NCI-H748 (cell line): ENCODE results near the gene WNT3.
"Not testable (repeated sequence)": the region's sequence is repeated elsewhere in the genome, so short reads cannot be mapped to it uniquely, and the experiment has no call there.

Experiments used
- DNase-seq: peaks from one replicate; lab custom pipeline; 2025; ENCODE audit not compliant: unreplicated experiment; lab: John Stamatoyannopoulos, UW

WNT3 gene

DNA sequence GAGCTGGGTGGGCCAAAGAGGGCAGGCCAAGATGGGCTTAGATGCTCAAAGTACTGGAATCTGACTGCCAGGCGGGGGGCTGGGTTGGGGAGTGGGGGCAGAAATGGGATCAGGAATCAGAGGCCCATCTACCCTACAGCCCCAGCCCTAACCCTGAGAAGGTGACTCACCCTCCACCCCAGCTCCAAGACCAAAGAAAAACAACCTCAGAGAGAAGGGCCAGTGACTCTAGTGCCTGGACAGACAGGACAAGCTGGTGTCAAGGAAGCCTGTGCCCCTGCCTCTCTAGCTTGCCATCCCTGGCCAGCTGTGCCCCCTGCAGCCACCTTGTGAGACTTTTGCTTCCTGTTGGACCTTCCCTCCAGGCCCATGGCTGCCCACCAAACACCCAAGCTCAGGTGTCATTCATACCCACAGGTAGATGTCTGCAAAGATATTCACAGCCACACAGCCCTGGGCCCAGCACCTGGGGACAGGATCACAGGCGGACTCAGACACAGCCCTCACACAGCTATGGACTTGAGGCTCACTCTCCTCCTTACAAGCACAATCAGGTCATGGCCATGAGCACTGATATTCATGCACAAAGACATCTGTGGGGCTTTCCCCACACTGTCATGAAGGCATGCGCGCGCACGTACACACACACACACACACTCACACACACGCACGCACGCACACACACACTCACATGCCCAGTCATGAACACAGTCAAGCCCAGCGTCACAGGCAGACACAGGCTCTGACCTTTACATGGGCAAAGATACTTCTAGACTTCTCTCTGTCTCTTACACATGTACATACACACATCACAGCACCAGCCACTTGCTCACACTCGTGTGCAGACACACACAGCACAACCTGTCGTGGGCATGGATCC, 2.8 kb downstream of the WNT3 start:
- no peak for DNase-seq

DNA sequence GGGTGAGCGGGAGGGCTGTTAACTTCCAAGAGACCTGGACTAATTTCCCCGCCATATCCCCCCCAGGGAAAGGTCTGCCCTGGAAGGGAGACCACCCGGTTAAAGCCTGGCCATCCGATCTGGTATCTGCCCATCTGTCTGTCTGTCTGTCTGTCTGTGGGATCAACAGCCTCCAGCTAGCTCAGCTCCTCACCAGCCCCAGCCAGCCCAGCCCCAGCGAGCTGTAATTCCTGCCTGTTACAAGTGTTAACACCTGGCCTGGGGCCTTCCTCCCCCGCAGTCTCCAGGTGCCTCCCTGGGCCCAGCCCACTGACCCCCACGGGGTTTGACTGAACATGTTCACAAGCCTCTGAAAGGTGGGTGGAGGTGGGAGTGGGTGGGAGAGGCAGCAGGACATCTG, 4.0 kb downstream of the WNT3 start:
- DNase-seq, result no peak

DNA sequence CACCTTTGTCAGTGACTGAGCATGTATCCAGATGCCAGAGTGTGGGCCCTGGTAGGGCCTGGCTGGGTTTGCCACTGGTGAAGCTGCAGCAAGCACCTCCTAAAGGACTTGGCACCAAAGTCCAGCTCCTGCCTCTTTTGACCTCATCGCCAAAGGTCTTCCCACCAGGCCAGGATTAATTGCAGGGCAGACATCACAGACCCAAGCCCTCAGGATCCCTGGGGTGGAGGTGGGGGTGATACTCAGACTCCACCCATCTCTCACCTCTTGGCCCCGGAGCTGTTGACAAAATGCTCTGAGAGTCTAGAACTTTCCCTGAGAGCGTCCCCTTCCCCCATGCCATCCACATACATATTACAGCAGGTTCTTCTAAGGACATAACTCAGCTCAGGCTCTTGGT, 4.6 kb downstream of the WNT3 start:
- DNase-seq, result no peak

DNA sequence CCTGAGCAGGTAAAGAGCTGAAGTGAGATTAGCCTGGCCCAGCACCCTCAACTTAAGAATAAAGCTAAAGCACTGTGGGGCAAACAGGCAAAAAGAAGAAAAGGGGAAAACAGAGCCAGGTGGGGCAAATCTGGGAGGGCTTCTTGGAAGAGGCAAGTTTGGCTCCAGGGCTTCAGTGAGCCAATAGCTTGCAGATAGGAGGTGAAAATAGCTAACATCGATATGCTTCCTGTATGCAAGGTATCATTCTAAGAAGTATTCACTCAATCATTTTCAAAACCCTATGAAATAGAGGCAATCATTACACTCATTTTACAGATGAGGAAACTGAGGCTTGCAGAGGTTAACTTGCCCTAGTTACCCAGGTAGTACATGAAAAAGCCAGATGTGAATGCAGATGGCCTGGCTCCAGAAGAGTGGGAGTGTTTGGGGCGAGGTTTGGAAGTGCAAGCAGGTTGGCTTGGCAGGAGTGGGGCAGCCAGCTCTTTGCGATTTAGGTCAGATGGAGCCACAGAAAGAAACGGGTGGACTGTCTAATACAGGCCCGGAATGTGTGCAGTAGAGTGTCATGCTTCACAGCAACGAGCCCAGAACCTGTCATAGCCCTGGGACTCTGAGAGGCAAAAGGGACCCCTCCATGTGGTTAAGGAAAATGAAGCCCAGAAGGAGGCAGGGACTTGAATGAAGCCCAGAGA, 5.7 kb downstream of the WNT3 start:
- no peak for DNase-seq

DNA sequence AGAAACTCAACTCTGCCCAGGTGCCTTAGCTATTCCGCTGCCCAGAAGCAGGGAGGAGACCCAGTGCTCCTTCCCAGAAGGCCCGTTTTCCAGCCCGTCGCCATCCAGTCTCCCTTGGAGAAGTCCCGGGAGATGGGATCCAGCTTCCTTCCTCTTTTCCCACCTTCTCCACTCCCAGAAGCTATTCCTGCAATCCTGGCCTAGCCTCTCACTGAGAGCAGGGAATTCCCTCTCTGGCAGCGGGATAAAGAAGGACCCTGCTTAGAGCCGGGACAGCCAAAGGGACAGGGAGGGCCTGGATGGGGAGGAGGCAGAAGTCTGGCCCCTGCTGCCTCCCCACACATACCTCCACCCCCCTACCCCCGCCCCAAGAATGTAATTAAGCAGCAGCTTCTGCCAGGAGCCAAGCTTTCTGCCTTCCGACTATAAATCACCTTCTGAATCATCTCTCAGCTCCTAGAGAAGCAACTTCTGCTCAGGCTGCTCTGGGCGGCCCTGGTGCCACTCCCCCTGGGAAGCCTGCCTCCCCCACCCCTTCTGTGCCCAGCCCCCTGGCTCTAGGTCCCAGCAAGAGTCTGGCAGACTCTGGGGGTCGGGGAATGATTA, 6.4 kb downstream of the WNT3 start:
- DNase-seq, result no peak

DNA sequence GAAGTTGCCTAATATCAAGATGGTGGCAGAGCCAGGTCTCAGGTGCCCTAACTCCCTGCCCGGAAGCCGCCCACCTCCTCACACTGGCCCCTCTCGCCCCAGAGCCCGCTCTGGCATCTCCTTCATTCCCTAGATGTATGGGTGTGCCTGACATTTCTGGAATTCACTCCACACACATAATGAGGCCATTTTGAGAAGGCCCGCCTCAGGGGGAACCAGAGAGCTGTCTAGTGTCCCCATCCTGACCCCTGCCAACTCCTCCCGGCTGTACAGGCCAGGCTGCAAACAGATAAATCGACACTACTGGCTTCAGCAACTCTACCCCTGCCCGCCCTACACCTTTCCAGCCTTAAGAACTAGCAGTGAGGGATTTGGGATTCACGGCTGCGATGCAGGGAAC, 7.7 kb downstream of the WNT3 start:
- no peak for DNase-seq

DNA sequence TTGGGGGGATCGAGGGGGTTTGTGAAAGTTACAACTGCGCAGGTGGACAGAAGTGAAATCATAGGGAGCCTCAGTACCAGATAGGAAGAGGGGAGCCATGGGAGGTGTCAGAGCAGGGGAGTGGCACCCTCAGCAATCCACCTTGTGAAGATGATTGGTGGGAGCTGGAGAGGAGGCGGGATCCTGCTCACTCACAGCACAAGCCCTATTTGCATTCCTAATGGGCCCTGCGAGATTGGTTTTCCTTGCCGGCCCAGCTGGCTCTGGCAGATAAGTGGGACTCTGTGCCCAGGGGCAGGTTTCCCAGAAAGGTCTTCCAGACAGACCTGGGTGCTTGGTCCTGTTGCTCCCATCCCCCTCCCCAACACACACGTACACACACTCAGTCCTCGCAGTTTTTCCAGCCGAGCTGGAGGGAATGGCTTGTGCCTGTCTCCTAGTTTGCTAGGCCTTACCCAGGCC, 9.4 kb downstream of the WNT3 start:
- no peak for DNase-seq

DNA sequence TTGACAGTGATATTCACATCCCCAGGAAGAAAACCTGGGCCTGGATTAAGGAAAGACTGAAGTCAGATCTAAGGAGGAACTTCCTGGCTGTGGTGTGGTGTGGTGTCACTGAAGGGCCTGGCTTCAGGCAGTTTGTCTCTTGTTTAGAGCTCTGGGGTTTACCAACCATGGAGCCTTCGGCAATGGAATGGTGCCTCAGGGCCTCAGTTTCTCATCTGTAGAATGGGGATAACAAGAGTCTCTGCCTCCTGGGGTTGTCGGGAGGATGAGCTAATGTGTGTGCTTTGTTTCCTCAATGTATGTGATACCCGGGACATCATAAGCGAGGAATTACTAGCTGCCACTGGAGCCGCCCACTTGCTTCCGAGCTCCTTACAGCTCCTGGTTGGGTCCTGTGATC, 12.7 kb downstream of the WNT3 start:
- no peak for DNase-seq

DNA sequence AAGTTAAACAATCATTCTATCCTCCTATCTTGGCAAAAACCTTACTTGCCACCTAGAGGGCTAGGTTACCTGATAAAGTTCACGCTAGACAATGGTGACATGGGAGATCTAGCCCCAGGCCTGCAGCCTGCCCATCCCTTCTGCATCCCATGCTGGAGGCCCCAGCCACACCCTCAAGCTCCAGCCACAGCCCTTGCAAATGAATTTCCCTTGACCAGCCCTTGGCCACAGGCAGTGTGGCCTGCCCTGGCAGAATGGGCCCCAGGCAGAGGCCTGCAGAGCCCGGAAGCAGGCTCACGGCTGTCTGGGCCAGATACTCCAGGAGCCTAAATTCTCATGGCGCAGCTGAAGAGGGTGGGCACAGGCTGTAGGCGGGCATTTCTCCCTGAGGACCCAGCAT, 14.9 kb downstream of the WNT3 start:
- DNase-seq, result no peak

DNA sequence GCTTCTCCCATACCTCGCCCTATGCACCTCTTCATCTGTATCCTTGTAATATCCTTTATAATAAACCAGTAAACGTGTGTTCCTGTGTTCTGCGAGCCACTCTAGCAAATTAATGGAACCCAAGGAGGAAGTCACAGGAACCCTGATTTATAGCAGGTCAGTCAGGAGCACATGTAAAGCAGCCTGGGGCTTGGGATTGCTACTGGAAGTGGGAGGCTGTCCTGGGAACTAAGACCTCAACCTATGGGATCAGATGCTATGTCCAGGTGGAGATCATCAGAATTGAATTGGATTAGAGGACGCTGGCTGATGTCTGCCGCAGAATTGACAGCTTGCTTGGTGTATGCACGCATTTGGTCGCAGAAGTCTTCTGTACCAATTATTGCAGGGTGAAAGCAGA, 15.7 kb downstream of the WNT3 start:
- no peak for DNase-seq

DNA sequence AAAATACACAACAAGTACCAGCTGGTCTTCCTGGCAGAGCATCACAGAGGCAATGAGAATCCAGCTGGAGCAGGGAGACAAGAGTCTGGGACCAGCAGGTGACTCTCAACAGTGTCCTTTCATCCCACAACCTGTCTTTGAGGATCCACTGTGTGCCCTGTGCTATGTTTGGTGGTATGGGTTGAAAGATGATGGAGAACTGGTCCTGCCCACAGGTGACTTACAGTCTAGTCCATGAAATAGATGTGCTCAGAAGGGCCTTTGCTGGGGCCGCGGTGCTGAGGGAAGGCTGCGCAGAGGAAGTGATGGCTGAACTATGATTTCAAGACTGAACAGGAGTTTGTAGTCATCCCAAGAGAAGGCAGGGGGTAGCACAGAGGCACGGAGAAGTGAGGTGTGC, 17.9 kb downstream of the WNT3 start:
- no peak for DNase-seq

DNA sequence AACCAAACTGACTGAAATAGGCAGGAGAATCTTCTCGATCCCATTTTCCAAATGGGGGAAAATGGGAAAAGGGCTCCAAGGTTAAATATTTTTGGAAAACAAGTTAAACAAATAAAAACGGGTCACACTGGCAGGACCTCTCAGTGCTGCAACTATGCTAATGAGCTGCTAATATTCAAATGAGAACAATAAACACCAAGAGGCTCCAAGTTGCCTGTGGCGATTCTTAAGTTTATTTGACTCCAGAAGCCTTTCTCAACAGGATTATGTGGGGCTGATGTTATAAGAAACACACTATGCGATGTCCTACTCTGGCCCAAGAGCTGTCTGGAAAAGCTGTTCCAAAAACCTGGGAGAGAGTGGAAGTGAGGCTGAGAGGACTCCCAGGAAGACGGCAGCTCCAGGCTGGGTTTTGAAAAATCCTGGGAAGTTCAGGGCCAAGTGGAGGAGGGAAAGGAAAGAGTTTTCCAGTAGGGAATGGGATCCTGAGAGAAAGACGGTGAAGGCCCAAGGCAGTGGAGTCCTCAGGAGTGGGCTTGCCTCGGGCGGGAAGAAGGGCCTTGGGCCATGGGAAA, 21.4 kb downstream of the WNT3 start:
- DNase-seq, result no peak

DNA sequence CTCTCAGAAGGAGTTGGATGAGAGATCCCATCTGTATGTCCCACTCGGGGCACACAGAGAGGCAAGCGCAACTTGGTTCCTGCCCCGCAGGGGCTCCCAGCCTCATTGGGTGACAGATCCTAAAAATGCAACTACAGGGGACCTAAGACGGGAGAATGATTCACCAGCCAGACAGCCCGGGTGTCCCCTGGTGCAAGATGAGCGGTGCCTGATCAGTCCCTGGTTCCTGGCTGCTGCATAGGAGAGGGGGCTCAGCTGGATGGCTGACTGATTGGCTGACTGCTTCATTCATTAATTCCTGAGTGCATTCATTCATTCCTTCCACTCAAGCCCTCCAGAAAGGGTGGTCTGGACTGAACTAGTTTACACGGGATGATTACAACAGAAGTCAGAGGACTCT, 22.0 kb downstream of the WNT3 start:
- DNase-seq, result no peak

DNA sequence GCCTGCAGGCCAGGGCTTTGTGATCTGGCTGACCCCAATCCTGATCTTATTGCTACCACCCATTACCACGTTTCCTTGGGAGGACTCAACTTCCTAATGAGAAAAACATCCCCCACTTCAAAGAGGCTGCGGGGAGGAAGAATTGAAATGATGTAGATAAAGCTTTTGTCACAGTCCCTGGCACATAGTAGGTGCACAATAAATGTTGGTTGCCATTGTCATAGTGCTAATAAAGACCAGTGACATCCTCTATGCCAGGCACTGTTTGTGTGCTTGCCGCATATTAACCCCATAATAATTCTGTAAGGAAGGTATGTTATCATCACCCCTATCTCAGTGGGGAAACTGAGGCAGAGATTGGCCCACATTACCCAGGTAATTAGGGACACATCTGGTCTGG, 22.4 kb downstream of the WNT3 start:
- DNase-seq, result no peak

DNA sequence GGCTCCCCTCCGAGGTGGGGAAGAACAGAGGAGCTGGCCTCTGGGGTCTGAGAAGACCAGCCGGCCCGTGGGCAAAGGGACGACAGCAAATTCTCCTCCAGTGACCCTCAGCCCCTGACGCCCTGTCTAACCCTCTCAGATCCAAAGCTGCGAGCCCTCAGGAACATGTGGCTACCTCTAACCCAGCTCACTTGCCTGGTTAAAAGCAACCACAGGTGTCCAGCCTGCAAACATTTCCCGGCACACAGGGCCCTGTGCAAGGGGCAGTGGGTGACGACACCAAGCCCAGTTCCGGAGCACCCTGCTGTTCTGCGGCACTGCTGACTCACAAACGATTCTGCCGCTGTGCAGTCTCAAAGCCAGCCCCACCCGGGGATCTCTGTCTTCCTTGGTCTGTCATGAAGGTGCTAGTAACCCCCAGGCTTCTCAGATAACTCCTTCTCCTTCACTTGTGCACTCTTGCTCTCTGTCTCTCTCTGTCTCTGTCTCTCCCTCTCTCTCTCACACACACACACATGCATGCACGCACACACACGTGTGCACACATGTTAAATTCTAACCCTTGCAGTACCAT, 23.0 kb downstream of the WNT3 start:
- no peak for DNase-seq

DNA sequence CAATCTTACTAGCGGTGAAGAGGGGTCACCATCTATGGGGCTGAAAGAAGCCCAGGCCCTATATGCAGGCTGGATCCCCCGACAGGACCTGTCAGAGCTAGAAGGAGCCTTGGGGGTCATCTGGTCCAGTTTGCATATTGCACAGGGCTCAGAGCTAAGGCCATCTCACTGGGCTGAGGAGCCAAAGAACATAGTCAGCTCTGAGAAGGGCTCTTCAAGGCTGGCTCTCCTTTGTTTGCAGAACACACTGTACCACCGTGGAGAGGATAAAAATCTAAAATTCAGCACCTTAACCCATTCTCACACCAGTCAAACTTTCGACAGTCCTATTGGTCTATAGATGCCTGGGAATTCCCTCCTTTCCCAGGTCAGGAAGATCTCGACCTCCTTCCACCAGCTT, 24.2 kb downstream of the WNT3 start:
- no peak for DNase-seq

DNA sequence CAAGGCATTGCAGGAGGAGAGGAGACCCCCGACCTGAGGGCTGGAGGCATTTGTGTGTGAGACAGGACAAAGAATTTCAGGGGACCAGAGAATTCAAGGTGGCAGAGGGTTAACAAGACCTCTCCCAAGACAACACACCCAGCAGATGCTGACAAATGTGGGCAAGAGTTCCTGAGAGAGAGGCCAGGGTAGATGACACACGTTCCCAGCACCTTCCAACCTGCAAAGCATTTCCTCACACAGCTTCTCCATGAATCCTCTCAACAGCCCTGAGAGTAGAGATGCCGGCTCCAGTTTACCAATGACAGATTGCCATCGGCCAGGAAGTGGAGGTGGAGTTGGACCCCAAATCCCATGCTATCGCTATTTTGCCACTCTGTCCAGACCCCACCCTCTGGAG, 25.0 kb downstream of the WNT3 start:
- no peak for DNase-seq

DNA sequence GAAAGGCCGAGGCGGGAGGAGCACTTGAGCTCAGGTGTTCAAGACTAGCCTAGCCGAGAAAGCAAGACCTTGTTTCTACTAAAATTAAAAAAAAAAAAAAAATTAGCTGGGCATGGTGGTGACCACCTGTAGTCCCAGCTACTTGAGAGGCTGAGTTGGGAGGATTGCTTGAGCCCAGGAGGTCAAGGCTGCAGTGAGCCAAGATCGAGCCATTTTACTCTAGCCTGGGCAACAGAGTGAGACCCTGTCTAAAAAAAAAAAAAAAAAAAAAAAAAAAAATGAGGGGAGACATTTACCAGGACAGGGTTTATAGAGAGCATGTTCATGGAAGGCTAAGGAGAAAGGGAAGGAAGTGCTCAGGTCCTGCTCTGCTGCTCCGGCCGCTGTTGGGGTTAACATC, 25.5 kb downstream of the WNT3 start:
- DNase-seq, result not testable (repeated sequence)

DNA sequence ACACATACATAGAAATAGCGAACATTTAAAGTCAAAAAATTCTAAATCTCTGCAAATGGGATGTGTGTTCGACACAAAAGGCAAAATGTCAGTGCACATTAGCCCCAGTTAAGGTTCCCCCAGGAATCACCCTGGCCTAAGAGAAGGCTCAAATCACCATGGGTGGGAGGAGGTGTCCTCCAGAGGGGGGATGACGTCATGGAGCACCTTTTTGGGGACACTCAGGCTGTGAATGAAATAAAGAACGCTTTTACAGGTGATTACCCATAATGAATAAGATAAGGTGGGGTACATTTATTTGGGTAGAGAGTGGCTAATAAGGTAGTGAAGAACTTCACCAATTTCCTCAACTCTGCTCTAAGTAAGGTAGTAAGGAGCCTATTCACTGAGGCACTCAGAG, 26.4 kb downstream of the WNT3 start:
- DNase-seq, result no peak

DNA sequence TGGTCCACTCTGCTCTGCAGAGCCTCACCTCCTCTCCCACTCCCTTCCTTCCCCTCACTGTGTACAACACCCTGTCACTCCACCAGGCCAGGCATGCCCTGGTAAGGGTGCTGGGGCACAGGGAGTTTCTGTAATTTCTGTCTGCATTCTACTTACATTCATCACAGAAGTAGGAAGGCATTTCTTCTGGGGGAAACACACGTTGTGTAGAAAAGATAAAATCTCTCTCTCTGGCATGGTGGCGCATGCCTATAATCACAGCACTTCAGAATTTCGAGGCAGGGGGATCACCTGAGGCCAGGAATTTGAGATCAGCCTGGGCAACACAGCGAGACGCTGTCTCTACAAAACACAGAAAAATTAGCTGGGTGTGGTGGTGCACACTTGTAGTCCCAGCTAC, 27.0 kb downstream of the WNT3 start:
- DNase-seq, result no peak

DNA sequence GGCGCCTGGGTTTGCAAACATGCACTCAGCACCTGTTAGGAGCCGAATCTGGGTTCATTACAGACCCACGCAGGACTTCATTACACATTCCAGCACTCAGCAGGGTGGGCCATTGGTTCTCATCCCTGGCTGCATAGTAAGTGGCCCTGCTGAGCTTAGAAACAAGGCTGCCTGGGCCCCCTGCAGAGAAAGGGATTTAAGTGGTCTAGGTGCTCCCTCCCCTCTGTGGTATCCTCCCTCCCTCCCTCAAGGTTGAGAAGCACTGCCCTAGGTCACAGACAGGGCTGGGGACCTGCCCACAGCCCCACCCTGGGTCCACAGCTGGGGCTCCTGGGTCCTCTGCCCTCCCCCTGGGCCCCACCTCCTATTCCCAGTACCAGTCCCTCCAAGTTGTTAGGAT, 28.3 kb downstream of the WNT3 start:
- DNase-seq, result no peak
